IMR-90 (cell line): ENCODE measurements around the gene IL2RA. TPM values are rescaled to one million over a fixed set of nuclear protein-coding genes. Genes with fewer than 3 reads are reported as not detected.

Source experiments
- ATAC-seq: fragments of 200-7000 bp; cut with Tn5 transposase; 2 replicates; pipeline ENCODE4 v1.9.1; 2020; ENCODE audit warnings: low read depth, mild to moderate bottlenecking, moderate library complexity
- BruUV-seq: library from RNA; stranded (reverse); fragments of 400-500 nt; replicated peaks from 2 replicates; lab custom pipeline; 2021; lab: Mats Ljungman, UMichigan
- CTCF ChIA-PET: fragments of 300-600 bp; formaldehyde crosslinking; extraction: SDS; loops from one replicate; lab custom pipeline; 2021; ENCODE audit warnings: antibody characterized with exemption; lab: Yijun Ruan, JAX
- POLR2A ChIA-PET: fragments of 300-600 bp; sonication (Branson Sonifier 250); formaldehyde crosslinking; loops from one replicate; lab custom pipeline; 2022; ENCODE audit warnings: antibody characterized with exemption; ENCODE audit not compliant: unreplicated experiment; lab: Charles Lee
- DNase-seq: peaks from one replicate; pipeline ENCODE4 v3.0.0; 2013
- H2AFZ ChIP-seq: replicated peaks from 2 replicates; pipeline ENCODE3; 2013; ENCODE audit warnings: low read length, mild to moderate bottlenecking; ENCODE audit not compliant: poor library complexity
- H2AK5ac ChIP-seq: 2 replicates; pipeline ENCODE4 v1.6.1; 2013; ENCODE audit warnings: low read depth, low read length, inconsistent platforms
- H2AK9ac ChIP-seq: replicated peaks from 2 replicates; pipeline ENCODE3; 2013; ENCODE audit warnings: mild to moderate bottlenecking, low read depth, low read length, moderate library complexity; ENCODE audit not compliant: poor library complexity
- H2BK120ac ChIP-seq: 2 replicates; pipeline ENCODE4 v1.6.1; 2013; ENCODE audit warnings: low read depth, low read length, inconsistent platforms
- H2BK15ac ChIP-seq: 3 replicates; pipeline ENCODE4 v1.6.1; 2013; ENCODE audit warnings: low read depth, low read length, inconsistent platforms
- H2BK20ac ChIP-seq: 2 replicates; pipeline ENCODE4 v1.6.1; 2013; ENCODE audit warnings: low read depth, mild to moderate bottlenecking, inconsistent platforms, low read length, moderate library complexity
- H2BK5ac ChIP-seq: 2 replicates; pipeline ENCODE4 v1.6.1; 2013; ENCODE audit warnings: mild to moderate bottlenecking, low read depth, low read length, inconsistent platforms; ENCODE audit not compliant: poor library complexity, severe bottlenecking
- H3K14ac ChIP-seq: replicated peaks from 2 replicates; pipeline ENCODE4 v1.6.1; 2013; ENCODE audit warnings: low read depth, low read length, inconsistent platforms
- H3K18ac ChIP-seq: 2 replicates; pipeline ENCODE4 v1.6.1; 2013; ENCODE audit warnings: low read depth, low read length, control low read depth
- H3K23ac ChIP-seq: 2 replicates; pipeline ENCODE4 v1.6.1; 2013; ENCODE audit warnings: low read depth, low read length, inconsistent platforms
- H3K27ac ChIP-seq: 2 replicates; pipeline ENCODE4 v1.5.1; 2013; ENCODE audit warnings: mild to moderate bottlenecking, control low read depth, low read length; ENCODE audit not compliant: insufficient read depth
- H3K27me3 ChIP-seq: 2 replicates; pipeline ENCODE4 v1.6.1; 2013; ENCODE audit warnings: low read length; ENCODE audit not compliant: control insufficient read depth, insufficient read depth
- H3K36me3 ChIP-seq: 2 replicates; pipeline ENCODE4 v1.6.1; 2013; ENCODE audit warnings: low read length, mixed read lengths; ENCODE audit not compliant: control insufficient read depth, insufficient read depth
- H3K4ac ChIP-seq: 2 replicates; pipeline ENCODE4 v1.6.1; 2013; ENCODE audit warnings: low read depth, low read length, inconsistent platforms
- H3K4me1 ChIP-seq: 2 replicates; pipeline ENCODE4 v1.6.1; 2013; ENCODE audit warnings: low read length, mixed read lengths; ENCODE audit not compliant: control insufficient read depth, insufficient read depth
- H3K4me2 ChIP-seq: 2 replicates; pipeline ENCODE4 v1.6.1; 2013; ENCODE audit warnings: low read depth, mild to moderate bottlenecking, control low read depth, low read length, moderate library complexity
- H3K4me3 ChIP-seq: 2 replicates; pipeline ENCODE4 v1.5.1; 2013; ENCODE audit warnings: low read depth, mild to moderate bottlenecking, control low read depth, low read length, moderate library complexity; ENCODE audit not compliant: insufficient read depth
- H3K56ac ChIP-seq: 2 replicates; pipeline ENCODE4 v1.6.1; 2013; ENCODE audit warnings: low read length, inconsistent platforms; ENCODE audit not compliant: insufficient read depth; ENCODE audit errors: extremely low read depth
- H3K79me1 ChIP-seq, 2 experiments: 2 replicates each; pipeline ENCODE4 v1.6.1; 2013; ENCODE audit warnings: low read length in 2 of 2, inconsistent platforms in 1 of 2, low read depth in 1 of 2
- H3K9ac ChIP-seq: 2 replicates; pipeline ENCODE4 v1.6.1; 2013; ENCODE audit warnings: low read depth, low read length, control low read depth
- H3K9me1 ChIP-seq: 2 replicates; pipeline ENCODE4 v1.6.1; 2013; ENCODE audit warnings: low read length, inconsistent platforms; ENCODE audit not compliant: insufficient read depth
- H3K9me3 ChIP-seq: 2 replicates; pipeline ENCODE4 v1.6.1; 2013; ENCODE audit warnings: low read length; ENCODE audit not compliant: control insufficient read depth, insufficient read depth
- H4K20me1 ChIP-seq: 2 replicates; pipeline ENCODE4 v1.6.1; 2013; ENCODE audit warnings: low read length, inconsistent platforms; ENCODE audit not compliant: insufficient read depth
- H4K5ac ChIP-seq: 2 replicates; pipeline ENCODE4 v1.6.1; 2013; ENCODE audit warnings: mild to moderate bottlenecking, low read depth, low read length, control low read depth
- H4K8ac ChIP-seq, 2 experiments: 2 replicates each; pipeline ENCODE4 v1.6.1; 2013; ENCODE audit warnings: low read depth in 2 of 2, low read length in 2 of 2, control low read depth in 1 of 2, inconsistent platforms in 1 of 2
- H4K91ac ChIP-seq: 2 replicates; pipeline ENCODE4 v1.6.1; 2013; ENCODE audit warnings: low read depth, low read length, inconsistent platforms; ENCODE audit not compliant: insufficient read depth
- BHLHE40 ChIP-seq: fragments of 150-350 bp; IDR thresholded peaks from 2 replicates; pipeline ENCODE4 v1.6.1; 2016; ENCODE audit warnings: mild to moderate bottlenecking, low read depth, low read length
- CHD1 ChIP-seq: IDR thresholded peaks from 2 replicates; pipeline ENCODE4 v1.6.1; 2012; ENCODE audit warnings: low read depth, low read length, improper control_type of control experiment
- FOS ChIP-seq: fragments of 150-350 bp; IDR thresholded peaks from 2 replicates; pipeline ENCODE4 v1.6.1; 2016; ENCODE audit warnings: low read depth, low read length
- MAZ ChIP-seq: IDR thresholded peaks from 2 replicates; pipeline ENCODE4 v1.6.1; 2012; ENCODE audit warnings: low read depth, mild to moderate bottlenecking, low read length, improper control_type of control experiment, moderate library complexity, borderline replicate concordance
- RAD21 ChIP-seq: IDR thresholded peaks from 2 replicates; pipeline ENCODE4 v1.6.1; 2012; ENCODE audit warnings: low read length, improper control_type of control experiment
- RFX5 ChIP-seq: IDR thresholded peaks from 2 replicates; pipeline ENCODE4 v1.8.0; 2012; ENCODE audit warnings: low read depth, mild to moderate bottlenecking, low read length, moderate library complexity
- WGBS, 2 experiments: methylation state at CpG; one replicate each; pipeline versions ENCODE4 v1.1.5 to v1.1.7; 2013; ENCODE audit warnings: missing lambda C conversion rate in 2 of 2; ENCODE audit not compliant: insufficient read length in 1 of 2; ENCODE audit errors: extremely low coverage in 2 of 2; 5-methylcytosine and 5-hydroxymethylcytosine counted together
- dilution Hi-C: fragments of 300-500 bp; cut with HindIII; formaldehyde crosslinking; loops from one replicate; pipeline ENCODE4 v1.14.3; 2018; ENCODE audit warnings: low sequenced_read_pairs; ENCODE audit not compliant: unreplicated experiment
- in situ Hi-C: fragments of 300-500 bp; cut with MboI; formaldehyde crosslinking; loops from 3 replicates; pipeline ENCODE4 v1.14.3; 2019; ENCODE audit warnings: low sequenced_read_pairs, inconsistent platforms, mixed read lengths
- intact Hi-C: fragments of 100-400 bp; cut with micrococcal nuclease; formaldehyde crosslinking; loops from 2 replicates; pipeline ENCODE4 v1.10.0; 2022
- polyA plus RNA-seq, 3 experiments: library from polyadenylated mRNA; depleted of rRNA; stranded (reverse); fragments of >200 nt; gene quantifications; 2 replicates each; pipeline ENCODE4 v1.2.3, GENCODE V29; 2012; ENCODE audit warnings: low replicate concordance in 1 of 3
- total RNA-seq: library from RNA; depleted of rRNA; stranded (reverse); fragments of >200 nt; gene quantifications from 2 replicates; pipeline ENCODE4 v1.2.3, GENCODE V29; 2012
- TF ChIP-seq, protein P1 (sequence below): fragments of 150-350 bp; IDR thresholded peaks from 2 replicates; pipeline ENCODE4 v1.6.1; 2016; ENCODE audit warnings: low read depth, mild to moderate bottlenecking, low read length, moderate library complexity, borderline replicate concordance
- TF ChIP-seq, protein P2 (sequence below): conservative IDR thresholded peaks from 2 replicates; pipeline ENCODE4 v1.5.1; 2012; ENCODE audit warnings: mild to moderate bottlenecking, low read depth, low read length, improper control_type of control experiment

IL2RA gene
- total and polyA plus RNA-seq, 2 of the 4 experiments (the other 2 are of a cell fraction): not detected

DNA sequence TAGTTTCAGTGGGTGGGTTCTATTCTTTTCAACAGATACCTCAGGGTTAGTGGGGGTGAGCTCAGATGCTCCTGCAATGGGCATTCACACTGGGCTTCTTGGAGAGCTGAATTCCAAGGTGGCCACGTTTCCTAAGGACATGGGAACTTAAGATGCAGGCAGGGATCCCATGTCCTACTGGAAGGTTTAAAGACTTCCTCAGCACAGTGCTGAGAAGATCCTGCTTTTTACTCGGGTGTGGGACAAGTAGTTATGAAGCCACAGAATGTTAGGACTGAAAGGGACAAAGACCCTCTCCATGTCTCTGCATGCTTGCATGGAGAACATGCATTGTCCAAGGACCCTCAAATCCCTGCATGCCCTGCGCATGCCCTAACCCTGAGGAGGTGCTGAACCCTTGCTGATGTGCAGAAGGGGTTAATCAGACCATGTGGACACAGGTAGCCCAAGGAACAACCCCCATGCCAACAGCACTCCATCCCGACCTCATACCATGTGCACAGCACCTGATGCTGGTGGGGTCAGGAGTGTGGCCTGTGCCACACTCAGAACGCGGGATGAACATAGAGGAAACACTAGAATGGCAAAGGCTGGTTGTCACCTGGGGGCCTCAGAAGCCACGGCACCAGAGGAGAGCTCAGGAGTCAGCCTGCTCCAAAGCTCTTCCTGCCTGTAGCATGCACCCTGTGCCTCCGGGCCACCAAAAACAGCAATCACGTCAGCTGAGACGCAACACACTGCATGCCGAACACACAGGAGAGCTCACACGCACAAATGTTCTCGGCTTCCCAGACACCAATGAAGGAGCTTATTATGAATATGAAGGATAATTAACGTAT lies 15.2 kb downstream of the IL2RA start:
- CTCF ChIA-PET: interaction anchor here (0.6 kb wide), 1 partner anchor 278 kb away, joined by 5 read pairs; no protein-coding TSS in a partner anchor
- BruUV-seq: no TSS peak

More for the DNA sequence above, 15.2 kb downstream of the IL2RA start:
- no CpG with 5 or more reads among the region's 14 CpGs for WGBS, 2 experiments
- Histone ChIP-seq H3K56ac (no peak overlapping the region), H2AK5ac (no peak overlapping the region), H3K9me3 (no peaks in the 10 kb centered on the region; the same call in 1 of the 2 replicates), H2AK9ac (no peak overlapping the region), H3K79me1 (no peaks in the 10 kb centered on the region), H2BK120ac (no peak overlapping the region), H2BK20ac (no peak overlapping the region), H3K9ac (no peak overlapping the region), H3K23ac (no peak overlapping the region), H4K8ac (no peak overlapping the region), H2BK15ac (no peak overlapping the region), H4K91ac (no peak overlapping the region), H3K4me3 (no peak overlapping the region), H2AFZ (no peak overlapping the region), H3K14ac (no peak overlapping the region), H3K4me2 (no peak overlapping the region), H4K5ac (no peak overlapping the region), H3K36me3 (no peaks in the 10 kb centered on the region), H3K9me1 (no peaks in the 10 kb centered on the region), H3K4ac (no peak overlapping the region), H4K20me1 (no peaks in the 10 kb centered on the region), H3K27ac (no peak overlapping the region), H3K18ac (no peak overlapping the region), H3K4me1 (peaks cover 3% of the 10 kb centered on the region; the same call in 1 of the 2 replicates), H2BK5ac (no peak overlapping the region), H3K27me3 (peaks cover 48% of the 10 kb centered on the region)
- ATAC-seq (no peak), DNase-seq (no peak)
- dilution Hi-C loops (no loop called here), in situ Hi-C loops (no loop called here), intact Hi-C loops (no loop called here)
- TF ChIP-seq, protein P1, sequence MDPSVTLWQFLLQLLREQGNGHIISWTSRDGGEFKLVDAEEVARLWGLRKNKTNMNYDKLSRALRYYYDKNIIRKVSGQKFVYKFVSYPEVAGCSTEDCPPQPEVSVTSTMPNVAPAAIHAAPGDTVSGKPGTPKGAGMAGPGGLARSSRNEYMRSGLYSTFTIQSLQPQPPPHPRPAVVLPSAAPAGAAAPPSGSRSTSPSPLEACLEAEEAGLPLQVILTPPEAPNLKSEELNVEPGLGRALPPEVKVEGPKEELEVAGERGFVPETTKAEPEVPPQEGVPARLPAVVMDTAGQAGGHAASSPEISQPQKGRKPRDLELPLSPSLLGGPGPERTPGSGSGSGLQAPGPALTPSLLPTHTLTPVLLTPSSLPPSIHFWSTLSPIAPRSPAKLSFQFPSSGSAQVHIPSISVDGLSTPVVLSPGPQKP: no peak
- TF ChIP-seq BHLHE40 (no peak), MAZ (no peak), CHD1 (no peak), RAD21 (no peak), RFX5 (no peak), FOS (no peak)
- TF ChIP-seq, protein P2, sequence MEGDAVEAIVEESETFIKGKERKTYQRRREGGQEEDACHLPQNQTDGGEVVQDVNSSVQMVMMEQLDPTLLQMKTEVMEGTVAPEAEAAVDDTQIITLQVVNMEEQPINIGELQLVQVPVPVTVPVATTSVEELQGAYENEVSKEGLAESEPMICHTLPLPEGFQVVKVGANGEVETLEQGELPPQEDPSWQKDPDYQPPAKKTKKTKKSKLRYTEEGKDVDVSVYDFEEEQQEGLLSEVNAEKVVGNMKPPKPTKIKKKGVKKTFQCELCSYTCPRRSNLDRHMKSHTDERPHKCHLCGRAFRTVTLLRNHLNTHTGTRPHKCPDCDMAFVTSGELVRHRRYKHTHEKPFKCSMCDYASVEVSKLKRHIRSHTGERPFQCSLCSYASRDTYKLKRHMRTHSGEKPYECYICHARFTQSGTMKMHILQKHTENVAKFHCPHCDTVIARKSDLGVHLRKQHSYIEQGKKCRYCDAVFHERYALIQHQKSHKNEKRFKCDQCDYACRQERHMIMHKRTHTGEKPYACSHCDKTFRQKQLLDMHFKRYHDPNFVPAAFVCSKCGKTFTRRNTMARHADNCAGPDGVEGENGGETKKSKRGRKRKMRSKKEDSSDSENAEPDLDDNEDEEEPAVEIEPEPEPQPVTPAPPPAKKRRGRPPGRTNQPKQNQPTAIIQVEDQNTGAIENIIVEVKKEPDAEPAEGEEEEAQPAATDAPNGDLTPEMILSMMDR: no peak
- POLR2A ChIA-PET: no interaction called here
